SK-N-DZ (cell line): ENCODE results near the gene EEFSEC. TPM values are rescaled to one million over a fixed set of nuclear protein-coding genes. Genes with fewer than 3 reads are reported as not detected.

Experiments
- DNase-seq: peaks from one replicate; pipeline ENCODE4 v3.0.0-alpha.2; 2015; ENCODE audit warnings: low spot score
- polyA plus RNA-seq, 2 experiments: library from polyadenylated mRNA; depleted of rRNA; stranded (reverse); fragments of >200 nt; gene quantifications; 2 replicates each; pipeline ENCODE4 v1.2.3, GENCODE V29; 2014

Gene EEFSEC
- polyA plus RNA-seq (2014; cell fraction: cytosol; rRNA removed): 5.0 and 7.9 TPM in 2 replicates
- 9.0 and 10.0 TPM in 2 replicates for polyA plus RNA-seq (2014; cell fraction: nucleus; rRNA removed)

GRCh38 chr3:128153156-128154041, at the start of gene EEFSEC:
Gene EEFSEC, plus strand, starts transcription at chr3:128153481. Its CDS starts 27 bp downstream, at chr3:128153508.
- DNase-seq: peak; percentile 85

DNA sequence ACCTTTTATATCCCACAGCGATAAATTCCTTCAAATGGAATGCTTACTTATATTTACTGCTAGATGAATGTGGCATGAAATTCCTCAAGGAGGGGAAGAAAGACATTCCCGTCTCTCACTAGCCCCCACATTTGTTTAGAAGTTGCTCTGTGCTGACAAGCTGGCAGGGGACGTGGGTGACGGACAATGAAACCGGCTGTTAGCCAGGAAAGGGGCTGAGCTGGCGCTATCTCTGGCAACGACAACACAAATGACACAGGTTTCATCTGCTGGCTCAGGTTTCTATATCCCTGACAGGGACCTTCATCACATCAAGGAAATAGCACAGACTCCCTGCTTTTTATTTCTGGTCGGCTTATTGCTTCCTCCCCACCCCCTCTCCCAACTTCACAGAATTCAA, 45.4 kb upstream of the EEFSEC start:
- DNase-seq: no peak

DNA sequence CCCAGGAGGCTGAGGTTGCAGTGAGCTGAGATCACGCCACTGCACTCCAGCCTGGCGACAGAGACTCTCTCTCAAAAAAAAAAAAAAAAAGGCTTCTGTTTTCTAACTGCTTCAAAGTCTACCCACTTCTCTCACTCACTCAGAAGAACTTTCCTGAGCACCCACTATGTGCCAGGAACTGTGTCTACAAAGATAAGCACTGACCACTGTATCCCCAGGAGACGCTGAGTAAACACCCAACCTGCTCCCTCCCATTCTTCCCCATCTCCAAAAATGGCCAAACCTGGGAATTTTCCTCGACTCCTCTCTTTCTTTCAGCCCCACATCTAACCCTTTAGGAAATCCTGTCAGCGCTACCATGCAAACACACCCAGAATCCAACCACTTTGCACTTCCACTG, 42.1 kb upstream of the EEFSEC start:
- no peak for DNase-seq

GRCh38 chr3:128112357-128112968, 40.8 kb upstream of the EEFSEC start:
- DNase-seq: no peak

DNA sequence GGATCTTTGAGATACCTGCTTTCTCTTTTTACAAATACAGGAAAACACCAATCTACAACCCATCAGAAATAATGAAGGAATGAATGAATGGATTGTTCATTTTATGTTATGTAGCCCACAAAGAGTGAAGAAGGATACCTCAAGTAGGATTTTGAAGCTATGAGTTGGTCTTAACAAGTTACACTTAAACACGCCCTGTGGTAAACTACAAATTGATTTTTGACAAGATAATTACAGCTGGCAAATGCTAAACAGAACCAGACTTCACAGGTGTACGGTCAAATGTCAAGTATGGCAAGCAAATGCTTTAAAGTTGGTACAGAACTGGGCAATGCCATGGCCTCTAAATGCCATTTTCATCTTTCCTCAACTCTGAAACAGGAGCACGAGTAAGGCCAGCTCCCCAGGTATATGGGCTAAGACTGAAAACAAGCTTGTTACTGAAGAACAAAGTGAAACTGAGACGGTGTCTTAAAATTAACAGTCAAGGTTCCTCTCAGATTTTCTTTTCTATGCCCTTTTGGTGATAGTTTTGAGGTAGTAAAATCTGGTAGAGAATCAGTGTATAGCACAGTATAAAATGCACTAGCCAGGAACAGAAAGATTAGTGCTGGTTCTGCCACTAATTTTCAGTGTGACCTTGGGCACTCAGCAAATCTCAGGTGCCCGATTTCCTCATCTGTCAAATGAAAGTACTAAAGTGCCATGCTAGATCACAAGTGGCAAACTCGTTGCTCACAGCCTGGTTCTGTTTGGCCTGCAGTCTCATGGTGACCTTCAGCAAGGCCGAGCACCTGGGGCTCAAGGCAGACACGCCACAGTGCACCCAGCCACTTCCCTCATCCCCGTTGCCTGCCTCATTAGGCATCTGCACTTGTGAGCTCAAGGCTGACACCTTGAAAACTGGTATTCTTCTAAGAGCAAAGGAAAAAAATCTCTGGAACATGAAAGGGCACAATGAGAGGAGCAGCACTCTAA, 39.2 kb upstream of the EEFSEC start:
- no peak for DNase-seq

GRCh38 chr3:128122013-128122412, 31.3 kb upstream of the EEFSEC start:
- no peak for DNase-seq

DNA sequence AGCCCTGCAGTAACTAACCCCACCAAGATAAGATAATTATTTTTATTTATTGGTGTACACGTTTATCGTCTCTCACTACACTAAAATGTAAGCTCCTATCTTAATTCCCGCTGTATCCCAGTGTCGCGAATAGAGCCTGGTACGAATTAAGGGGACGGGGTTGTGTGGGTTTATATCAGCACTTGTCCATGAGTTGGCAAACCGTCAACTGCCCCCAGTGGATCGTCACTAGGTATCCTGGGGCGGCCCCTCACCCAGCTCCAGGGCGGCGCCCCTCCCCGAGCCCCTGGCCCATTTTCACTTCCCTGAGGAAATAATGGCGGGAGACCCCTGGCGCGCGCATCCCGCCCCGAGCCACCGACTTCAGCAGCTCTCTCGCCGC, 30.1 kb upstream of the EEFSEC start:
- no peak for DNase-seq

- DNase-seq: peak; percentile 98
These were observed 29.5 kb upstream of the EEFSEC start, which contains the start of gene RUVBL1 for GRCh38 chr3:128123538-128124368. Gene RUVBL1, minus strand, starts transcription at chr3:128123812. Its CDS starts 88 bp downstream, at chr3:128123724.

DNA sequence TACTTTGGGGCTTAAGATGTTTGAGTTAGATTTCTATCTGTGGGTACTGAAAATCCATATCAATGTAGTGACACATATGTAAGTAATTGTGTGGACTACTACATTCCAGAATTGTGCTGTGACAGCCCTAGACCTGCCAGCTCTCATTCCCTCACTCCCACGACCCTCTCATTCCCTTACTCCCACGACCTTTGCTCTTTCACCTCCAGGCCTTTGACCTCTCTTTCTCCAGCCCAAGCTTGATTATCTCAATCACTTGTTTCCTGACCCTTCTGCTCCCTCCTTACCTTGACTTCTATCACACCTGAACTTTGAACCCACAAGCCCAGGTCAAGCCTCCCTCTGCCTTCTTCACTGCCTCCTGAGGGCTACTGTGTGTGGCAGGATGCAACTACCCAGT, 26.0 kb upstream of the EEFSEC start:
- DNase-seq: no peak

GRCh38 chr3:128128251-128128650, 25.0 kb upstream of the EEFSEC start:
- DNase-seq: no peak

- no peak for DNase-seq
These were observed 21.2 kb upstream of the EEFSEC start for GRCh38 chr3:128131897-128132646.

DNA sequence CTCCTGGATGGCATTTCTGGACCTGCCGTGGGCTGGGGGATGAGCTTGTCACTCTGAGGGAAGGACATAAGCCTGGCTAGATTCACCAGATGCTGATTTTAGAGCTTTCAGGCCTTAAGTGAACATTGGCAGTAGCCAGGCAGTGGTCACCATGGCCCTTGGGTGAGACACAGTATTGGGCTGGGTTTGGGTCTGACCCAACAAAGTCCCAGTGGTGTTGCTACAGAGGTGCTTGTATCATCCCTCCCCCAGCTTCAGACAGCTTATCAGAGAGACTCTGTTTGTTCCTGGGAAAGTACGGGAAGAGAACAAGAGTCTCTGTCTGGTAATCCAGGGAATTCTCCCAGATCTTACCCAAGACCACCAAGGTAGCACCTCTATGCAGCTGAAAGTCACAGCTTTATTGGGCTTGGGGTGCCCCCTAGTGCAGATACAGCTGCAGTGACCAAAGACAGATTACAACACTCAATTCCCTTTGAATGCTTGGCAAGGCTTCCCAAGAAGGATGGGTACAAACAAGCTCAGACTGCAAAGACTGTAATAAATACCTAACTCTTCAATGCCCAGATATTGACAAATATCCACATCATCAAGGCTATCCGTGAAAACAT, 19.9 kb upstream of the EEFSEC start:
- peak; percentile 47 for DNase-seq

DNA sequence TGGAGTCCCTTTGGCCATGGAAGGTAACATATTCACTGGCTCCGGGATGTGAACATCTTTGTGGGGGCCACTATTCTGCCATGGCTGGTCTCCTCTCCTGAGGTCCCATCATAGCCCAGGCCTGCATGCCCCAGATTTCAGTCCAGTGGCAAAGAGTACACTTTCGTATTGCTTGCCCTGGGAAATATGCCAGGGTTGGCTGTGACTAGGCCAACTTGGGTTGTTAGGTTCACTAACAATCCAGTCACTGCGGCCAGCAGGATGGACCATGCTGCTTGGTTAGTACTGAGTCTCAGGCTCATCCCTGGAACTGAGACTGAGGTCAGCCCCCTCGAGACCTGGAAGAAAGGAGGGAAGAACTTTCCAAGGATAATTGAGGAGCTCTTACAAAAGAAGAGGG, 9.8 kb upstream of the EEFSEC start:
- no peak for DNase-seq

GRCh38 chr3:128144512-128145187, 8.6 kb upstream of the EEFSEC start:
- DNase-seq: no peak

DNA sequence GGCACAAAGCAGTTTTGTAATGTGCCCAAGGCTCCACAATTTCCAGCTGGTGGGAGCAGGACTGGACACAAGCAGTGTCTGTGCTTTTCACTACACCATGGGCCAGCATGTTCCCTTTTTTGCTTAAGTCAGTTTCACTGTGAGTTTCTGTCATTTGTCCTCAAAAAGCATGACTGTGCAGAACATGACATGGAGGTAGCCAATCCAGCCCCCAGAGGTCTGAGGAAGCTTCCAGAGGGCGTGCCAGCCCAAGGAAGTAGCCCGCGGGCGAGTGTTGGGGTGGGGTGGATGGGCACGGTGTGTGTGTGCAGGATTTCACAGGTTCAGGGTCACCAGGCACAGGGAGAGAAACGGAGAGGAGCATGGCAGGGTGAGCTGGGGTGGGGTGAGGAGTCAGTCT, 8.0 kb upstream of the EEFSEC start:
- DNase-seq: no peak

GRCh38 chr3:128146201-128146600, 7.1 kb upstream of the EEFSEC start:
- DNase-seq: no peak

DNA sequence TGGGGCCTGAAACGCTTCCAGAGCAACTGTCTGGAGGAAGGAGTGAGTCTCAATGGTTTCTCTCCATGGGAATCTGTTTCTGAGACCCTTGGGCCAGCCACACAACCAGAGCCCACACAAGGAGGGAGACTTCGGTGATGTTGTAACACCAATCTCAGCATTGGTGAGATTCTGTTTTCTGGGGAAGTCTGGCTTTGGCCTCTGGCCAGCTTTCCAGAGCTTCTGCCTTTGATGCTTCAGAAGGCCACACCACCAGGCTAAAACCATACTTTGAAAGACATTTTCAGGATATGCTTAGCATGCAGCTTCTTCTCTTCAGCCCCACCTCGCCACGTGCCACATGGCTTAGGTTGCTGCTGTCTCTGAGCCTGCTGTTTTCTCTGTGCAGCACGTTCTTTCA, 3.6 kb upstream of the EEFSEC start:
- DNase-seq: no peak

DNA sequence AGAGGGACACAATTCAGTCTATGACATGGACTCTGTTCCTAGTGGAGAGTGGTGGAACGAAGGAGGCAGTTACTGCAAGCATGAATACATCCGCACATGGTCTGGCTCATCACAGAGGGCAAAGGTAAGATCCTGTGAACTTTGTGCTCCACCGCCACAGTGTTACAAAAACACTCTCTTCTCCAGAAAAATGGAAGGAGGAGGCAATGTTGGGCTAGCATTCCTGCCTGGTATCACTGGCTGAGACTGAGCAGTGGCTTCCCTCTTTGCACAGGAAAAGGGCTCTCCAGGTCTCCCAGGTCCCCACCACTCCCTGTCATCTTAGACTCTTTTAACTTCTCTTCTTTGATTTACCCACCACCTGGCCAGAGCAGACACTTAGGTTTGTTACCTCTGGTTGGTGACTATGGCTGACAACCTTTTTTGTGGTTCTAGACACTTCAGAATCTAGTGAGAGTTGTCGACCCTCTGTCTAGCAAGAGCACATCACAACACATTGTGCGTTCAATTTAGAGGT, 1.5 kb upstream of the EEFSEC start:
- no peak for DNase-seq
